Fibroblast of pulmonary artery (primary cell): ENCODE measurements around the gene LZTR1.

Source experiments
- DNase-seq: peaks from one replicate; pipeline ENCODE4 v3.0.0-alpha.2; 2010; ENCODE audit warnings: low read depth
- H3K4me3 ChIP-seq: replicated peaks from 2 replicates; pipeline ENCODE4 v1.5.1; 2011; ENCODE audit warnings: low read depth, mild to moderate bottlenecking, control low read depth, low read length, moderate library complexity
- TF ChIP-seq, protein P1 (sequence below): IDR thresholded peaks from 2 replicates; pipeline ENCODE4 v1.5.1; 2011; ENCODE audit warnings: mild to moderate bottlenecking, control low read depth, low read length, inconsistent platforms; ENCODE audit errors: missing control alignments

LZTR1 gene

GRCh38 chr22:21029486-21030025, 47.5 kb downstream of the LZTR1 start:
- no peak overlapping the region for H3K4me3 ChIP-seq

DNA sequence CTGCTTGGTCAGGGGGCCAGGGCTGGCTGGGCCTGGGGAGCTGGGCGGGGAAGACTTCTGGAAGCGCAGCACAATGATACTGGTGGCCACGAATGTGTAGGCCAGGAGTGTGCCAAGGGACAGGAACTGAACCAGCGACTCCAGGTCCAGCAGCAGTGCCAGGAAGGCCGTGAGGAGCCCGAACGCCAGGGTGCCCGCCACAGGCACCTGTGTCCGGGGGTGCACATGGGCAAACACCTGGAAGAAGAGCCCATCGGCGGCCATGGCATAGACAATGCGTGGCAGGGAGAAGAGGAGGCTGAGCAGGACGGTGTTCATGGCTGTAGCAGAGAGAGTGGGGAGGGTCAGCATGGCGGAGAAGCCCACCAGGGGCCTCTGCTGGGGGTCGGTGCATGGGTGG, 47.9 kb downstream of the LZTR1 start:
- DNase-seq = no peak
- H3K4me3 ChIP-seq = no peak overlapping the region
- TF ChIP-seq, protein P1, sequence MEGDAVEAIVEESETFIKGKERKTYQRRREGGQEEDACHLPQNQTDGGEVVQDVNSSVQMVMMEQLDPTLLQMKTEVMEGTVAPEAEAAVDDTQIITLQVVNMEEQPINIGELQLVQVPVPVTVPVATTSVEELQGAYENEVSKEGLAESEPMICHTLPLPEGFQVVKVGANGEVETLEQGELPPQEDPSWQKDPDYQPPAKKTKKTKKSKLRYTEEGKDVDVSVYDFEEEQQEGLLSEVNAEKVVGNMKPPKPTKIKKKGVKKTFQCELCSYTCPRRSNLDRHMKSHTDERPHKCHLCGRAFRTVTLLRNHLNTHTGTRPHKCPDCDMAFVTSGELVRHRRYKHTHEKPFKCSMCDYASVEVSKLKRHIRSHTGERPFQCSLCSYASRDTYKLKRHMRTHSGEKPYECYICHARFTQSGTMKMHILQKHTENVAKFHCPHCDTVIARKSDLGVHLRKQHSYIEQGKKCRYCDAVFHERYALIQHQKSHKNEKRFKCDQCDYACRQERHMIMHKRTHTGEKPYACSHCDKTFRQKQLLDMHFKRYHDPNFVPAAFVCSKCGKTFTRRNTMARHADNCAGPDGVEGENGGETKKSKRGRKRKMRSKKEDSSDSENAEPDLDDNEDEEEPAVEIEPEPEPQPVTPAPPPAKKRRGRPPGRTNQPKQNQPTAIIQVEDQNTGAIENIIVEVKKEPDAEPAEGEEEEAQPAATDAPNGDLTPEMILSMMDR = no peak

More at GRCh38 chr22:21029486-21030025, 47.5 kb downstream of the LZTR1 start:
- TF ChIP-seq, protein P1 = no peak
- DNase-seq = no peak

DNA sequence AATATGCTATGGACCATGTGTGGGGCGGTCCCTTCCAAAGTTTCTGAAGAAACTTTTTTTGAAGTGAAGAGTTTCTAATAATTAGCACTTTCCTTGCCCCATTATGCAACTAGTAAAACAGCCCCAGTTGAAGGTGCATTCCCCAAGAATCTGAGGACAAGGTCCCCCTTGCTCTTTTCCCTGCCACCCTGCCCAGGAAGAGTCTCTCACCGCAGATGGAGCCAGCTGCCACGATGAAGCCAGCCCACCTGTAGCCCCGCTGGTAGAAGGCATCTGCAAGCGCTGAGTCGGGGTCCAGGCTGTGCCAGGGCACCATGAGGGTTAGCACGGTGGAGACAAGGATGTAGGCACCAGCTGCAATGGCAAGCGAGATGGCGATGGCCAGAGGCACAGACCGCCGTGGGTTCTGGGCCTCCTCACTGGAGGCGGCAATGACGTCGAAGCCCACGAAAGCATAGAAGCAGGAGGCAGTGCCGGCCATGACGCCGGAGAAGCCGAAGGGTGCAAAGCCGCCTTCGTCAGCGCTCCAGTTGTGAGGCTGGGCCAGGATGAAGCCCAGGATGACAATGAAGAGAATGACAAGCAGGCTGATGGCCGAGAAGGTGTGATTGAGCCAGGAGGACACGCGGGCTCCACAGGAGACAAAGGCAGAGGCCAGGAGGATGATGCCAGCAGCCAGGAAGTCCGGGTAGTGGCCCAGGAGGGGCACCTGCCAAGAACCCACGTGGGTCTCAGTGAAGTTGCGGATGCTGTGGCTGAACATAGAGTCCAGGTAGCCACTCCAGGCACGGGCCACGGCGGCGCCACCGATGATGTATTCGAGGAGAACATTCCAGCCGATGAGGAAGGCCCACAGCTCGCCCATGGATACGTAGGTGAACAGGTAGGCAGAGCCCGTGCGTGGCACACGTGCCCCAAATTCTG, 48.8 kb downstream of the LZTR1 start:
- no peak overlapping the region for H3K4me3 ChIP-seq
- no peak for DNase-seq
- TF ChIP-seq, protein P1 = no peak

DNA sequence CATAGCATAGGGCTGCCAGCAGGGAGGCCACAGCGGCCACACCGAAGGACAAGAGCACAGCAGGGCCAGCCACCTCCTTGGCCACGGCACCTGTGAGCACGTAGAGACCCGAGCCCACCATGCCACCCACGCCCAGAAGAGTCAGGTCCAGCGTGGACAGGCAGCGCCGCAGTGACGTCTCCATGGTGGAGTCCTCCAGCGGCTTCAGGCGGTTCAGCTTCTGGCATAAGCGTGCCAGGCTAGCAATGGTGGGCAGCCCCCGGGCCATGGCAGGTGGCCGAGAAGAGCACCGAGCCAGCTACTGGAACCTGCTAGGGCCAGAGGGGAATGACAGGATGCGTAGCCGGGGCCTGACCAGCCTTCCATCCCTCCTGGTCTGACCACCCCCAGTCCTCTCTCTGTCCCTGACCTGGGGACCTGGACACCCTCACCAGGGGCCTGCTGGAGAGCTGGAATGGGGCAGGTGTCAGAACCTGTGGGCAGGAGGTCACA, 49.5 kb downstream of the LZTR1 start:
- no peak overlapping the region for H3K4me3 ChIP-seq
- TF ChIP-seq, protein P1 = no peak
- DNase-seq = no peak

DNA sequence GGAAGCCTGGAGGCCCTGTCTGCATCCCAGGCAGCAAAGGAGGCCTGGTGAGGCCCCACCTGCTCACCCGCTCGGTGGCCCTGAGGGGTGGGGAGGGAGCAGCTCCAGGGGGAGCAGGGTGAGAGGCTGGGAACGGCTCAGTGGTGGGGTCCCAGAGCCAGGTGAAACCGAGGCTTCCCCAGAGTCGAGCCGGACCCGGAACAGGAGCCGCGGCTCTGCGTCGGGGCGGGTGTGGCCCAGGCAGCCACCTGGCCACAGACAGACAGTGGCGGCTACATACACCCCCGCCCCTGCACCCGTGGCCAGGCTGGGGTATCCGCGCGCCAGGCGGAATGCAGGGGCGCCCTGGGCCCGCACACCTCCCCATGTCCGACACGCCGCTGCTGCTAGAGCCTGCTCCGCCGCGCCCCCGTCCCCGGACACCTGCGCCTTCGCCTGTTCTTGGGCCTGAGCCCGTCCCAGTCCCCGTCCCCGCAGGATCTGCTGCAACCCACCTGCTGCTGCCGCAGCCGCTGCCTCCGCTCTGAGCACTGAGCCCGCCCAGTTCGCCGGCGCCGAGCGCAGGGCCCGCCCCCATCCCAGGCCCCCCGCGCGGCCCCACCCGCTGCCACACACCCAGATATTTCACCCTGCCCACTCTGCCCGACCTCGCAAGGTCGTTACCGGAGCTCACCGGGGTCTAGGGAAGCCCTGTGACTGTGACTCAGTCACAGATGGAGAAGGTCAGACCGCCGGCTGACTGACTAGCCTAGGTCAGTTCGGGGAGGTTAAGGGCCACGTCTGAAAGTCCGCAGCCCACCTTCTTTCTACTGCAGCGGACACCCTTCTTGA, 50.2 kb downstream of the LZTR1 start, which contains the start of gene SLC7A4:
SLC7A4 (minus strand) TSS at position 525 of the 831 bp plus-strand sequence. CDS start 749 bp downstream, outside the sequence.
- TF ChIP-seq, protein P1 = no peak
- no peak for DNase-seq
- H3K4me3 ChIP-seq = no peak within 1 kb of the TSS

GRCh38 chr22:21032868-21033688, 51.0 kb downstream of the LZTR1 start:
- no peak overlapping the region for H3K4me3 ChIP-seq
- DNase-seq = no peak
- TF ChIP-seq, protein P1 = no peak
